ENCODE results near the gene EPHB1. TPM values are rescaled to one million over a fixed set of nuclear protein-coding genes. Genes with fewer than 3 reads are reported as not detected.

Gene EPHB1
- total RNA-seq, 1 experiment from 2014 or later = 0.11 TPM

- POLR2A ChIA-PET (ENCODE audit: low non-redundant PET) = no interaction called here
- Histone ChIP-seq H3K4me3 (ENCODE audit: low read depth, low read length, poor library complexity, severe bottlenecking) (no peak overlapping the region), H3K4me1 (ENCODE audit: insufficient read depth, low read length, poor library complexity, severe bottlenecking) (no peaks in the 10 kb centered on the region), H3K27ac (ENCODE audit: low read depth, low read length, poor library complexity, severe bottlenecking) (no peak overlapping the region), H3K27me3 (replicated peaks; ENCODE audit: insufficient read depth, low read depth, low read length, poor library complexity) (peaks cover 3% of the 10 kb centered on the region), H3K36me3 (ENCODE audit: insufficient read depth, low read length, poor library complexity, severe bottlenecking) (no peaks in the 10 kb centered on the region), H3K9me3 (ENCODE audit: low read depth, low read length, poor library complexity, severe bottlenecking) (no peaks in the 10 kb centered on the region)
- CTCF ChIA-PET = no interaction called here
- no TSS peak for BruUV-seq (replicated peaks)
- no peak for DNase-seq (ENCODE audit: low spot score)
- no peak for TF ChIP-seq CTCF (conservative IDR thresholded peaks at IDR 0.05; ENCODE audit: low read depth, low read length)
- no peak for TF ChIP-seq EZH2 (IDR thresholded peaks at IDR 0.05; ENCODE audit: borderline replicate concordance, low read depth, low read length, poor library complexity, severe bottlenecking)
- intact Hi-C loops (cut with micrococcal nuclease; ENCODE audit: unreplicated experiment) = no loop called here
Observed at GRCh38 chr3:135013206-135013605, 218.1 kb downstream of the EPHB1 start.

GRCh38 chr3:135014566-135014965 is 219.5 kb downstream of the EPHB1 start:
- Histone ChIP-seq H3K4me3 (ENCODE audit: low read depth, low read length, poor library complexity, severe bottlenecking) (no peak overlapping the region), H3K36me3 (ENCODE audit: insufficient read depth, low read length, poor library complexity, severe bottlenecking) (no peaks in the 10 kb centered on the region), H3K27ac (ENCODE audit: low read depth, low read length, poor library complexity, severe bottlenecking) (no peak overlapping the region), H3K27me3 (replicated peaks; ENCODE audit: insufficient read depth, low read depth, low read length, poor library complexity) (peaks cover 3% of the 10 kb centered on the region), H3K4me1 (ENCODE audit: insufficient read depth, low read length, poor library complexity, severe bottlenecking) (no peaks in the 10 kb centered on the region), H3K9me3 (ENCODE audit: low read depth, low read length, poor library complexity, severe bottlenecking) (no peaks in the 10 kb centered on the region)
- no TSS peak for BruUV-seq (replicated peaks)
- TF ChIP-seq EZH2 (IDR thresholded peaks at IDR 0.05; ENCODE audit: borderline replicate concordance, low read depth, low read length, poor library complexity, severe bottlenecking) = no peak
- TF ChIP-seq CTCF (conservative IDR thresholded peaks at IDR 0.05; ENCODE audit: low read depth, low read length) = no peak
- DNase-seq (ENCODE audit: low spot score) = no peak
- ChIA-PET POLR2A (ENCODE audit: low non-redundant PET) (no interaction called here), CTCF (no interaction called here)
- intact Hi-C loops (cut with micrococcal nuclease; ENCODE audit: unreplicated experiment) = no loop called here

- H3K4me1 ChIP-seq (ENCODE audit: insufficient read depth, low read length, poor library complexity, severe bottlenecking) = no peaks in the 10 kb centered on the region
- intact Hi-C loops (cut with micrococcal nuclease; ENCODE audit: unreplicated experiment) = no loop called here
- ChIA-PET POLR2A (ENCODE audit: low non-redundant PET) (no interaction called here), CTCF (no interaction called here)
- no peak overlapping the region for H3K27ac ChIP-seq (ENCODE audit: low read depth, low read length, poor library complexity, severe bottlenecking)
- no peak for TF ChIP-seq EZH2 (IDR thresholded peaks at IDR 0.05; ENCODE audit: borderline replicate concordance, low read depth, low read length, poor library complexity, severe bottlenecking)
- no peaks in the 10 kb centered on the region for H3K9me3 ChIP-seq (ENCODE audit: low read depth, low read length, poor library complexity, severe bottlenecking)
- no peak overlapping the region for H3K4me3 ChIP-seq (ENCODE audit: low read depth, low read length, poor library complexity, severe bottlenecking)
- no peaks in the 10 kb centered on the region for H3K36me3 ChIP-seq (ENCODE audit: insufficient read depth, low read length, poor library complexity, severe bottlenecking)
- no peak for DNase-seq (ENCODE audit: low spot score)
- BruUV-seq (replicated peaks) = no TSS peak
- peaks cover 10% of the 10 kb centered on the region for H3K27me3 ChIP-seq (replicated peaks; ENCODE audit: insufficient read depth, low read depth, low read length, poor library complexity)
Observed at GRCh38 chr3:135017003-135017893, 222.2 kb downstream of the EPHB1 start.

Data from A673 (cell line).